Neural progenitor cell (in vitro differentiated cells): Measurements from ENCODE around the gene SFPQ. TPM values are rescaled to one million over a fixed set of nuclear protein-coding genes. Genes with fewer than 3 reads are reported as not detected.
"Not testable (repeated sequence)": the region's sequence is repeated elsewhere in the genome, so short reads cannot be mapped to it uniquely, and the experiment has no call there.

Experiments used
- DNase-seq: peaks from one replicate; pipeline ENCODE4 v3.0.0-alpha.2; 2016; ENCODE audit warnings: low spot score
- H2AFZ ChIP-seq: fragments of 200-600 bp; sonication (generic); replicated peaks from 2 replicates; pipeline ENCODE4 v1.6.1; 2016; ENCODE audit warnings: antibody characterized with exemption
- H3F3A ChIP-seq: fragments of 200-600 bp; sonication (generic); 2 replicates; pipeline ENCODE4 v1.6.1; 2016; ENCODE audit warnings: antibody characterized with exemption, low read depth
- H3K27ac ChIP-seq: fragments of 200-600 bp; sonication (generic); 2 replicates; pipeline ENCODE4 v1.5.1; 2016; ENCODE audit warnings: mild to moderate bottlenecking
- H3K27me3 ChIP-seq: fragments of 200-600 bp; sonication (generic); 2 replicates; pipeline ENCODE4 v1.6.1; 2016; ENCODE audit warnings: mild to moderate bottlenecking, moderate library complexity
- H3K36me3 ChIP-seq: fragments of 200-600 bp; sonication (generic); 2 replicates; pipeline ENCODE4 v1.5.1; 2016
- H3K4me1 ChIP-seq: fragments of 200-600 bp; sonication (generic); 2 replicates; pipeline ENCODE4 v1.6.1; 2016; ENCODE audit warnings: mixed run types
- H3K4me2 ChIP-seq: fragments of 200-600 bp; sonication (generic); 2 replicates; pipeline ENCODE4 v1.6.1; 2016
- H3K4me3 ChIP-seq: fragments of 200-600 bp; sonication (generic); 2 replicates; pipeline ENCODE4 v1.5.1; 2016
- H3K79me2 ChIP-seq: fragments of 200-600 bp; sonication (generic); 2 replicates; pipeline ENCODE4 v1.6.1; 2016; ENCODE audit warnings: low read depth
- H3K9ac ChIP-seq: fragments of 200-600 bp; sonication (generic); 2 replicates; pipeline ENCODE4 v1.6.1; 2016
- H3K9me3 ChIP-seq: fragments of 200-600 bp; sonication (generic); 2 replicates; pipeline ENCODE4 v1.5.1; 2016; ENCODE audit warnings: low read depth
- H4K20me1 ChIP-seq: fragments of 200-600 bp; sonication (generic); 2 replicates; pipeline ENCODE4 v1.6.1; 2016; ENCODE audit warnings: low read depth
- H3K27ac Mint-ChIP-seq: 3 replicates; pipeline ENCODE4 v1.8.0; 2021; ENCODE audit warnings: mixed read lengths
- H3K27me3 Mint-ChIP-seq: 2 replicates; pipeline ENCODE4 v1.8.0; 2022; ENCODE audit warnings: low read depth, mild to moderate bottlenecking, inconsistent platforms, moderate library complexity, mixed read lengths; ENCODE audit not compliant: insufficient read depth
- H3K36me3 Mint-ChIP-seq: 3 replicates; pipeline ENCODE4 v1.8.0; 2021; ENCODE audit warnings: mixed read lengths
- H3K4me1 Mint-ChIP-seq: 3 replicates; pipeline ENCODE4 v1.8.0; 2021; ENCODE audit warnings: mixed read lengths
- H3K4me3 Mint-ChIP-seq: 3 replicates; pipeline ENCODE4 v1.8.0; 2021; ENCODE audit warnings: mild to moderate bottlenecking, moderate library complexity, mixed read lengths
- H3K9me3 Mint-ChIP-seq: 3 replicates; pipeline ENCODE4 v1.8.0; 2020; ENCODE audit warnings: mixed read lengths
- CTCF ChIP-seq: fragments of 200-600 bp; sonication (generic); IDR thresholded peaks from 2 replicates; pipeline ENCODE4 v1.5.1; 2017; ENCODE audit warnings: antibody characterized with exemption, mild to moderate bottlenecking
- EZH2 ChIP-seq: fragments of 200-600 bp; sonication (generic); IDR thresholded peaks from 2 replicates; pipeline ENCODE4 v1.6.1; 2017; ENCODE audit warnings: antibody characterized with exemption, mild to moderate bottlenecking, moderate library complexity
- EZH2phosphoT487 ChIP-seq: fragments of 200-600 bp; sonication (generic); IDR thresholded peaks from 2 replicates; pipeline ENCODE4 v1.6.1; 2017; ENCODE audit warnings: antibody characterized with exemption
- total RNA-seq: library from RNA; depleted of rRNA; stranded (reverse); fragments of >200 nt; gene quantifications from 2 replicates; pipeline ENCODE4 v1.2.3, GENCODE V29; 2015; ENCODE audit warnings: low replicate concordance

Gene SFPQ
- total RNA-seq, 1 donor from 2014 or later: 438 TPM

DNA sequence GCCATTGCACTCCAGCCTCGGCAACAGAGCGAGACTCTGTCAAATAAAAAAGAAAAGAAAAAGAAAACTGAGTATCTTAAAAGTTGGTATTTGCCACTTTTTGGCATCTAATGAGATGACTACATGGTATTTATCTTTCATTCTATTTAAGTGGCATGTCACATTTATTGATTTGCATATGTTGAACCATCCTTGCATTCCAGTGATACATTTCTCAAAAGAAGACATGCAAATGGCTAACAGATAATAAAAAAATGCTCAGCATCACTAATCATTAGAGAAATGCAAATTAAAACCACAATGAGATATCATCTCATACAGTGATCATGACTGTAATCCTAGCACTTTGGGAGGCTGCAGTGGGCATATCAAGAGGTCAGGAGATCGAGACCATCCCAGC lies 28.1 kb downstream of the SFPQ start:
- no peak for TF ChIP-seq EZH2
- TF ChIP-seq EZH2phosphoT487: no peak
- no peak for TF ChIP-seq CTCF
- Histone ChIP-seq H3K27ac (no peak overlapping the region), H4K20me1 (no peaks in the 10 kb centered on the region), H3K4me1 (no peaks in the 10 kb centered on the region), H3K9ac (no peak overlapping the region), H2AFZ (no peak overlapping the region), H3K4me3 (no peak overlapping the region), H3F3A (no peaks in the 10 kb centered on the region), H3K9me3 (no peaks in the 10 kb centered on the region), H3K79me2 (no peaks in the 10 kb centered on the region), H3K27me3 (no peaks in the 10 kb centered on the region), H3K36me3 (no peaks in the 10 kb centered on the region), H3K4me2 (no peak overlapping the region)
- no peak overlapping the region for H3K27ac Mint-ChIP-seq
- no peaks in the 10 kb centered on the region for H3K36me3 Mint-ChIP-seq
- no peaks in the 10 kb centered on the region for H3K4me1 Mint-ChIP-seq
- H3K4me3 Mint-ChIP-seq: no peak overlapping the region
- H3K9me3 Mint-ChIP-seq: peaks cover 14% of the 10 kb centered on the region
- no peak for DNase-seq
- H3K27me3 Mint-ChIP-seq: no peaks in the 10 kb centered on the region

GRCh38 chr1:35151220-35151619 lies 41.7 kb downstream of the SFPQ start:
- H3K4me1 Mint-ChIP-seq: no peaks in the 10 kb centered on the region

GRCh38 chr1:35145892-35146549 lies 46.9 kb downstream of the SFPQ start:
- not testable (repeated sequence) for H3K79me2 ChIP-seq, H3K4me1 Mint-ChIP-seq, H3K27me3 ChIP-seq, H3K9ac ChIP-seq, H3K9me3 Mint-ChIP-seq, H4K20me1 ChIP-seq, H3K4me3 Mint-ChIP-seq, H3K27ac Mint-ChIP-seq, H2AFZ ChIP-seq, H3K36me3 Mint-ChIP-seq, H3K9me3 ChIP-seq, H3K27ac ChIP-seq, H3K36me3 ChIP-seq, H3K4me3 ChIP-seq, H3K27me3 Mint-ChIP-seq
- H3K4me2 ChIP-seq: peak overlapping the region; percentile 45
- peaks cover 12% of the 10 kb centered on the region for H3F3A ChIP-seq
- DNase-seq: peak; percentile 68
- peaks cover 16% of the 10 kb centered on the region for H3K4me1 ChIP-seq

More at GRCh38 chr1:35151220-35151619, 41.7 kb downstream of the SFPQ start:
- Mint-ChIP-seq H3K9me3 (peaks cover 4% of the 10 kb centered on the region), H3K27ac (no peak overlapping the region), H3K36me3 (no peaks in the 10 kb centered on the region), H3K27me3 (peaks cover 4% of the 10 kb centered on the region), H3K4me3 (no peak overlapping the region)
- no peak overlapping the region for H3K4me2 ChIP-seq
- no peak overlapping the region for H3K4me3 ChIP-seq
- DNase-seq: no peak
- H3K9ac ChIP-seq: no peak overlapping the region
- H2AFZ ChIP-seq: no peak overlapping the region
- no peak overlapping the region for H3K27ac ChIP-seq
- no peaks in the 10 kb centered on the region for H3K79me2 ChIP-seq
- H3K36me3 ChIP-seq: no peaks in the 10 kb centered on the region
- H3K4me1 ChIP-seq: peaks cover 8% of the 10 kb centered on the region
- H3F3A ChIP-seq: peaks cover 5% of the 10 kb centered on the region
- H4K20me1 ChIP-seq: no peaks in the 10 kb centered on the region
- no peaks in the 10 kb centered on the region for H3K27me3 ChIP-seq
- TF ChIP-seq CTCF (no peak), EZH2 (no peak), EZH2phosphoT487 (no peak)
- no peaks in the 10 kb centered on the region for H3K9me3 ChIP-seq

DNA sequence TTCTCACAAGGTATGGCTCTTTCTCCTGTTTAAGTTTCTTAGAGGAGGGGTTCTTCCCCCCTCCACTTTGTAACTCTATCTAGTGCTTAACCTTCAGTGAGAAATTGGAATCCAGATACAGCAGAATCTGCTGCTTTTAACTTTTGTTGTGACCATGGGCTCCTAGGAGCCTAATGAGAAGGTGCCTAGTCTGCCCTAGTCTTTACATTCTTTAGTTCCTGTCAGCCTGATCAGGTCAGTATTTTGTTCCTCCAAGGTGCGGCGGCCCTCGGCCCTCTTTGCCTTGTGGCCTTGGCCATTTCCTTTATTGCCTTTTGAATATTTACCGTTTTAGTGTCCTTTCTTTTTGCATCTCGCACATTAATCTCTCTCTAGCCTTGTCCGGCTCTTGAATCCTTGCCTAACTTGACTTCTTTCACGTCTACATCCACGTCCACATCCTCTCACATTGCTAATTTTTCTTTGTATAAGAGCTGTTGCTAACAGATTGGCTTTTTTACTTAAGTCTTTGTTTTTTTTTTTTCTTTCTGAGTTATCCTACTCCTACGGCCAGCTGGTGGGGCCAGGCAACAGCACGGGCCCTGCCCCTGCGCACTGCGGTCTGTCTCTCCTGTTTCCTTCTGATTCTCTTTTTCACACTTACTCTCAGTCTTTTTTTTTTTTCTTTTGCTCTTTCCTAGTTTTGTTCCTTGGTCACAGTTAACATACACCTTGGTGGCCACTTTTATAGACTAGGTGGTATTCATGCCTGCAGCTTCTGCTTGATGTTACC lies 49.0 kb downstream of the SFPQ start:
- H4K20me1 ChIP-seq: no peaks in the 10 kb centered on the region
- no peak overlapping the region for H3K4me3 ChIP-seq
- peaks cover 16% of the 10 kb centered on the region for H3K4me1 ChIP-seq
- H3K79me2 ChIP-seq: no peaks in the 10 kb centered on the region
- DNase-seq: no peak
- no peak overlapping the region for H3K27ac ChIP-seq
- H3K9me3 ChIP-seq: no peaks in the 10 kb centered on the region
- H2AFZ ChIP-seq: no peak overlapping the region
- H3K9ac ChIP-seq: no peak overlapping the region
- Mint-ChIP-seq H3K36me3 (no peaks in the 10 kb centered on the region), H3K4me1 (no peaks in the 10 kb centered on the region), H3K27me3 (peaks cover 4% of the 10 kb centered on the region), H3K9me3 (no peaks in the 10 kb centered on the region), H3K4me3 (no peak overlapping the region), H3K27ac (no peak overlapping the region)
- no peak for TF ChIP-seq EZH2phosphoT487
- no peak for TF ChIP-seq EZH2
- TF ChIP-seq CTCF: no peak
- no peaks in the 10 kb centered on the region for H3K27me3 ChIP-seq
- H3K4me2 ChIP-seq: no peak overlapping the region
- no peaks in the 10 kb centered on the region for H3K36me3 ChIP-seq
- H3F3A ChIP-seq: peaks cover 12% of the 10 kb centered on the region

DNA sequence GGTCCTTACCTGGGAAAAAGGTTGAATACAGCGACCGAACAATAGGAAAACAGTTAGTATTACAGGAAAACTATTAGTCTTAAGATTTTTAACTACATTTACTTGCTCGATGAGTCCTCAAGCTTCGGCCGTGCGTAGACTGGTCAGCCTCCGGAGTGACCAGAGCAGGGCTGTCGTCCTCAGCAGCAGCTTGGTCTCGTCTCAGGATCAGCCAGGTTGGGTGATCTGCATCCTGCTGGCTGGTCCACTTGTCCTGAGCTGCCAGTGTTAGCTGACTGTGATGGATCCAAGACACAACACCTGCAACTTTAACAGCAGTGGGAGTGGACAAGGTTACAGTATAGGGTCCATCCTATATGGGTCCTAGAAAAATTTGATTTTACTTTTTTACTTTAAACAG lies 50.2 kb downstream of the SFPQ start:
- not testable (repeated sequence) for H3K79me2 ChIP-seq, H2AFZ ChIP-seq, H3K27me3 Mint-ChIP-seq, H3K4me2 ChIP-seq, H3K4me3 ChIP-seq, H3K27ac ChIP-seq, H4K20me1 ChIP-seq, H3K27ac Mint-ChIP-seq, H3K4me3 Mint-ChIP-seq, DNase-seq, H3K36me3 ChIP-seq, H3K9ac ChIP-seq, H3K9me3 Mint-ChIP-seq, H3K9me3 ChIP-seq, H3K4me1 Mint-ChIP-seq, H3K36me3 Mint-ChIP-seq, H3K27me3 ChIP-seq
- peaks cover 16% of the 10 kb centered on the region for H3K4me1 ChIP-seq
- peaks cover 12% of the 10 kb centered on the region for H3F3A ChIP-seq
